ENCODE measurements around the gene SLC4A5. TPM values are rescaled to one million over a fixed set of nuclear protein-coding genes. Genes with fewer than 3 reads are reported as not detected.

SLC4A5 gene
- polyA plus RNA-seq, 1 of the 3 experiments (the other 2 are of a cell fraction), result 0.25 TPM

GRCh38 chr2:74250189-74250631, 93.0 kb downstream of the SLC4A5 start:
- no peaks in the 10 kb centered on the region for H3K27me3 ChIP-seq (ENCODE audit: insufficient read depth)
- no peaks in the 10 kb centered on the region for H3K9me3 ChIP-seq
- H3K4me1 ChIP-seq (ENCODE audit: control insufficient read depth in 1 of 2, insufficient read depth in 2 of 2, low read depth in 1 of 2, low read length in 1 of 2), result no peaks in the 10 kb centered on the region
- ChIA-PET POLR2A (no interaction called here), CTCF (interaction anchor here (0.6 to 7.0 kb wide), 60 partner anchors 9 to 954 kb away, joined by 3 to 125 read pairs (median 4); partner anchors contain the start of genes C2orf81, SLC4A5 and WDR54)
- no peak overlapping the region for H3K4me3 ChIP-seq (ENCODE audit: low read depth in 2 of 2, low read length in 1 of 2)
- no peaks in the 10 kb centered on the region for H3K36me3 ChIP-seq (replicated peaks in 1 of 2; ENCODE audit: control insufficient read depth in 1 of 2, insufficient read depth in 2 of 2, low read length in 1 of 2)
- no peaks in the 10 kb centered on the region for H4K20me1 ChIP-seq (ENCODE audit: insufficient read depth)
- H2AFZ ChIP-seq (ENCODE audit: low read depth), result no peak overlapping the region
- no peak for TF ChIP-seq NFIC (IDR thresholded peaks at IDR 0.05; ENCODE audit: borderline replicate concordance)
- TF ChIP-seq TCF12 (IDR thresholded peaks at IDR 0.05), result no peak
- peak; percentile 74 for TF ChIP-seq SMC3 (IDR thresholded peaks at IDR 0.05; ENCODE audit: low read depth, low read length)
- TF ChIP-seq MEF2A (IDR thresholded peaks at IDR 0.05; ENCODE audit: borderline replicate concordance, low read depth), result no peak
- TF ChIP-seq FOSL2 (IDR thresholded peaks at IDR 0.05; ENCODE audit: borderline replicate concordance, low read depth), result no peak
- no peak for TF ChIP-seq GATA2 (CRISPR knock-in tag; IDR thresholded peaks at IDR 0.05)
- TF ChIP-seq CHD2 (IDR thresholded peaks at IDR 0.05; ENCODE audit: low read length, partially characterized antibody), result no peak
- TF ChIP-seq RAD21 (IDR thresholded peaks at IDR 0.05; ENCODE audit: low read length), result peak; percentile 81
- TF ChIP-seq CTCF (IDR thresholded peaks at IDR 0.05), result peak; percentile 88
- no peaks in the 10 kb centered on the region for H3F3A ChIP-seq (replicated peaks; ENCODE audit: insufficient read depth)
- no peak overlapping the region for H3K9ac ChIP-seq
- H3K4me2 ChIP-seq, result no peak overlapping the region
- WGBS (ENCODE audit: low lambda C conversion rate), result 23% methylated on average over 10 of the region's 10 CpGs
- no peak overlapping the region for H3K27ac ChIP-seq (ENCODE audit: low read depth in 2 of 2, low read length in 1 of 2)
- H3K9me2 ChIP-seq, result no peaks in the 10 kb centered on the region
- DNase-seq, result peak; percentile 85
- H3K79me2 ChIP-seq (ENCODE audit: insufficient read depth), result no peaks in the 10 kb centered on the region

GRCh38 chr2:74249406-74250122, 93.7 kb downstream of the SLC4A5 start:
- H4K20me1 ChIP-seq (ENCODE audit: insufficient read depth), result no peaks in the 10 kb centered on the region
- no peaks in the 10 kb centered on the region for H3K4me1 ChIP-seq (ENCODE audit: control insufficient read depth in 1 of 2, insufficient read depth in 2 of 2, low read depth in 1 of 2, low read length in 1 of 2)
- H3K4me2 ChIP-seq, result no peak overlapping the region
- H3K9me3 ChIP-seq, result no peaks in the 10 kb centered on the region
- ChIA-PET CTCF (interaction anchor here (0.6 to 7.0 kb wide), 60 partner anchors 8 to 953 kb away, joined by 3 to 125 read pairs (median 4); partner anchors contain the start of genes C2orf81, SLC4A5 and WDR54), POLR2A (no interaction called here)
- H3K9ac ChIP-seq, result no peak overlapping the region
- no peak overlapping the region for H3K4me3 ChIP-seq (ENCODE audit: low read depth in 2 of 2, low read length in 1 of 2)
- H3K27me3 ChIP-seq (ENCODE audit: insufficient read depth), result no peaks in the 10 kb centered on the region
- H3K79me2 ChIP-seq (ENCODE audit: insufficient read depth), result no peaks in the 10 kb centered on the region
- H2AFZ ChIP-seq (ENCODE audit: low read depth), result no peak overlapping the region
- DNase-seq, result no peak
- no peaks in the 10 kb centered on the region for H3K9me2 ChIP-seq
- no peak overlapping the region for H3K27ac ChIP-seq (ENCODE audit: low read depth in 2 of 2, low read length in 1 of 2)
- H3K36me3 ChIP-seq (replicated peaks in 1 of 2; ENCODE audit: control insufficient read depth in 1 of 2, insufficient read depth in 2 of 2, low read length in 1 of 2), result no peaks in the 10 kb centered on the region
- no peaks in the 10 kb centered on the region for H3F3A ChIP-seq (replicated peaks; ENCODE audit: insufficient read depth)
- WGBS (ENCODE audit: low lambda C conversion rate), result 52% methylated on average over 6 of the region's 6 CpGs
- TF ChIP-seq IRF3 (IDR thresholded peaks at IDR 0.05; ENCODE audit: low read depth, low read length) (no peak), SIN3A (IDR thresholded peaks at IDR 0.05; ENCODE audit: borderline replicate concordance, low read depth, low read length) (no peak), MEF2A (IDR thresholded peaks at IDR 0.05; ENCODE audit: borderline replicate concordance, low read depth) (no peak), EP300 (IDR thresholded peaks at IDR 0.05; ENCODE audit: borderline replicate concordance in 1 of 2, low read depth in 1 of 2, low read length in 1 of 2) (no peak), PBX3 (IDR thresholded peaks at IDR 0.05) (no peak), FOXM1 (IDR thresholded peaks at IDR 0.05; ENCODE audit: low read depth) (no peak), RAD21 (IDR thresholded peaks at IDR 0.05; ENCODE audit: low read length) (no peak), TAF1 (IDR thresholded peaks at IDR 0.05; ENCODE audit: borderline replicate concordance, low read depth, low read length) (no peak), FOSL2 (IDR thresholded peaks at IDR 0.05; ENCODE audit: borderline replicate concordance, low read depth) (no peak), EZH2phosphoT487 (IDR thresholded peaks at IDR 0.05; ENCODE audit: borderline replicate concordance, low read depth) (no peak), ZBTB33 (IDR thresholded peaks at IDR 0.05; ENCODE audit: borderline replicate concordance, low read depth) (no peak), JUND (IDR thresholded peaks at IDR 0.05) (no peak), USF2 (IDR thresholded peaks at IDR 0.05; ENCODE audit: borderline replicate concordance, low read depth, low read length) (no peak), POLR2AphosphoS5 (IDR thresholded peaks at IDR 0.05; ENCODE audit: low read depth, low read length) (no peak), TCF12 (IDR thresholded peaks at IDR 0.05) (no peak)
